GM04504 (cell line): ENCODE data around the gene SAP30L.

Experiments
- DNase-seq: peaks from one replicate; pipeline ENCODE4 v3.0.0-alpha.2; 2012; ENCODE audit warnings: low read depth

SAP30L gene

GRCh38 chr5:154445422-154446194 lies at the start of gene SAP30L:
Gene SAP30L (plus strand): TSS chr5:154445997. CDS start chr5:154446605, 608 bp downstream.
- DNase-seq, result peak; percentile 92

- DNase-seq, result no peak
Observed at GRCh38 chr5:154396128-154396527, 49.7 kb upstream of the SAP30L start.

- no peak for DNase-seq
Observed at GRCh38 chr5:154397652-154398406, 48.0 kb upstream of the SAP30L start.

- no peak for DNase-seq
Observed at GRCh38 chr5:154400678-154401077, 45.1 kb upstream of the SAP30L start.

- DNase-seq, result no peak
Observed at GRCh38 chr5:154401355-154401754, 44.4 kb upstream of the SAP30L start.

- no peak for DNase-seq
Observed at GRCh38 chr5:154401931-154402330, 43.9 kb upstream of the SAP30L start.

GRCh38 chr5:154402611-154403010 lies 43.2 kb upstream of the SAP30L start:
- DNase-seq, result no peak

GRCh38 chr5:154403234-154403633 lies 42.6 kb upstream of the SAP30L start:
- no peak for DNase-seq

- DNase-seq, result no peak
Observed at GRCh38 chr5:154403776-154404387, 41.9 kb upstream of the SAP30L start.

- peak; percentile 49 for DNase-seq
Observed at GRCh38 chr5:154405078-154405792, 40.6 kb upstream of the SAP30L start.

GRCh38 chr5:154406231-154406630 lies 39.6 kb upstream of the SAP30L start:
- DNase-seq, result no peak

- no peak for DNase-seq
Observed at GRCh38 chr5:154406826-154407225, 39.0 kb upstream of the SAP30L start.

- DNase-seq, result no peak
Observed at GRCh38 chr5:154408811-154409210, 37.0 kb upstream of the SAP30L start.

GRCh38 chr5:154409230-154409840 lies 36.5 kb upstream of the SAP30L start:
- DNase-seq, result no peak

- DNase-seq, result no peak
Observed at GRCh38 chr5:154410008-154410407, 35.8 kb upstream of the SAP30L start.

- DNase-seq, result no peak
Observed at GRCh38 chr5:154410786-154411185, 35.0 kb upstream of the SAP30L start.

- DNase-seq, result no peak
Observed at GRCh38 chr5:154411338-154411737, 34.5 kb upstream of the SAP30L start.

- DNase-seq, result no peak
Observed at GRCh38 chr5:154412316-154412715, 33.5 kb upstream of the SAP30L start.

- no peak for DNase-seq
Observed at GRCh38 chr5:154412925-154413324, 32.9 kb upstream of the SAP30L start.

- DNase-seq, result no peak
Observed at GRCh38 chr5:154415114-154415513, 30.7 kb upstream of the SAP30L start.

- DNase-seq, result peak; percentile 32
Observed at GRCh38 chr5:154418344-154418820, 27.4 kb upstream of the SAP30L start.

- DNase-seq, result no peak
Observed at GRCh38 chr5:154419236-154419635, 26.6 kb upstream of the SAP30L start.
